HCT116 (cell line): ENCODE data around the gene TLE4.

Experiments
- CTCF ChIP-seq, 3 experiments: fragments of 200-600 bp in 1 of 3; sonication (generic) in 1 of 3; IDR thresholded peaks in 2 of 3; conservative IDR thresholded peaks in 1 of 3; 2 replicates each; pipeline ENCODE4 v1.5.1; 2012 to 2017; ENCODE audit warnings: low read depth in 2 of 3, low read length in 2 of 3, antibody characterized with exemption in 1 of 3, borderline replicate concordance in 1 of 3, control low read depth in 1 of 3, mild to moderate bottlenecking in 1 of 3, mixed read lengths in 1 of 3, mixed run types in 1 of 3, moderate library complexity in 1 of 3; ENCODE audit not compliant: insufficient read depth in 1 of 3
- EZH2 ChIP-seq: fragments of 200-600 bp; sonication (generic); IDR thresholded peaks from 2 replicates; pipeline ENCODE4 v1.6.1; 2017; ENCODE audit warnings: antibody characterized with exemption, mixed run types
- JUND ChIP-seq: IDR thresholded peaks from 2 replicates; pipeline ENCODE4 v1.6.1; 2012
- POLR2A ChIP-seq: IDR thresholded peaks from 2 replicates; pipeline ENCODE4 v1.7.0; 2011; ENCODE audit warnings: borderline replicate concordance; ENCODE audit not compliant: insufficient read depth, insufficient read length; ENCODE audit errors: extremely low read depth
- POLR2AphosphoS5 ChIP-seq: IDR thresholded peaks from 2 replicates; pipeline ENCODE4 v1.6.1; 2011; ENCODE audit warnings: mild to moderate bottlenecking, low read depth, low read length, moderate library complexity
- SIN3A ChIP-seq: IDR thresholded peaks from 2 replicates; pipeline ENCODE4 v1.6.1; 2012; ENCODE audit warnings: low read depth
- SRF ChIP-seq: IDR thresholded peaks from 2 replicates; pipeline ENCODE4 v1.6.1; 2012; ENCODE audit warnings: low read depth
- TCF7L2 ChIP-seq: IDR thresholded peaks from 2 replicates; pipeline ENCODE4 v1.7.0; 2011; ENCODE audit warnings: borderline replicate concordance, inconsistent platforms; ENCODE audit not compliant: insufficient read depth, insufficient read length; ENCODE audit errors: extremely low read depth
- TF ChIP-seq, protein P1 (sequence below): IDR thresholded peaks from 2 replicates; pipeline ENCODE4 v1.6.1; 2012; ENCODE audit warnings: low read depth

DNA sequence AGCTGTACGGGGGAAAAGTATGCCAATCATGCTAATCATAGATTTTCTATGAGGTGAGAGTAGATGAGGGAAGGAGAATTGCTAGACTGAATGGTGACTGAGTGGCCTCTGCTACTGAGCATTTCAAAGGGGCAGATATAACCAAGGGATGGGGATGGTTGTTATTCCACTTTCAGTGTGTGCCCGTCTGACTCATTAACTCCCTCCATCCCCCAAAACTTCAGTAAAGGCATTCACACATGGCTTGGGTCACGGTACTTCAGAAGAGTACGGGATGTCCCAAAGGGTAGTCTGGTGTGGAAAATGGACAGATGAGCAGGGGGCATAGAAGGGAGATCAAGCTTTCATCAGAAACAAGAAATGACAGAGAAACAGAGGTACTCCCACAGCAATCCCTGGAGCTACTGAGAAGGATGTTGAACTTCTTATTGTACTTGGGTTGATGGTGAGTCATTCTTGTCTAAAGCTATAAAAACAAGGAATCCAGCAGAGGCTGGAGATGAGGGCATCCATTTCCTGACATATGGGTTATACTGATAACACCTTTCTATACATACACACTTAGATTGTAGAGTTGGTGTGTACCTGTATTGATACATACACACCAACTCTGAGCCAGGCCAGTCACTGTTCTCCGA is 8.9 kb upstream of the TLE4 start:
- no peak for TF ChIP-seq CTCF (IDR thresholded peaks at IDR 0.05 in 2 of 3, conservative IDR thresholded peaks at IDR 0.05 in 1 of 3; ENCODE audit: borderline replicate concordance in 1 of 3, insufficient read depth in 1 of 3, low read depth in 2 of 3, low read length in 2 of 3)
- no peak for TF ChIP-seq POLR2AphosphoS5
- TF ChIP-seq JUND, result no peak
- no peak for TF ChIP-seq SIN3A
- TF ChIP-seq, protein P1, sequence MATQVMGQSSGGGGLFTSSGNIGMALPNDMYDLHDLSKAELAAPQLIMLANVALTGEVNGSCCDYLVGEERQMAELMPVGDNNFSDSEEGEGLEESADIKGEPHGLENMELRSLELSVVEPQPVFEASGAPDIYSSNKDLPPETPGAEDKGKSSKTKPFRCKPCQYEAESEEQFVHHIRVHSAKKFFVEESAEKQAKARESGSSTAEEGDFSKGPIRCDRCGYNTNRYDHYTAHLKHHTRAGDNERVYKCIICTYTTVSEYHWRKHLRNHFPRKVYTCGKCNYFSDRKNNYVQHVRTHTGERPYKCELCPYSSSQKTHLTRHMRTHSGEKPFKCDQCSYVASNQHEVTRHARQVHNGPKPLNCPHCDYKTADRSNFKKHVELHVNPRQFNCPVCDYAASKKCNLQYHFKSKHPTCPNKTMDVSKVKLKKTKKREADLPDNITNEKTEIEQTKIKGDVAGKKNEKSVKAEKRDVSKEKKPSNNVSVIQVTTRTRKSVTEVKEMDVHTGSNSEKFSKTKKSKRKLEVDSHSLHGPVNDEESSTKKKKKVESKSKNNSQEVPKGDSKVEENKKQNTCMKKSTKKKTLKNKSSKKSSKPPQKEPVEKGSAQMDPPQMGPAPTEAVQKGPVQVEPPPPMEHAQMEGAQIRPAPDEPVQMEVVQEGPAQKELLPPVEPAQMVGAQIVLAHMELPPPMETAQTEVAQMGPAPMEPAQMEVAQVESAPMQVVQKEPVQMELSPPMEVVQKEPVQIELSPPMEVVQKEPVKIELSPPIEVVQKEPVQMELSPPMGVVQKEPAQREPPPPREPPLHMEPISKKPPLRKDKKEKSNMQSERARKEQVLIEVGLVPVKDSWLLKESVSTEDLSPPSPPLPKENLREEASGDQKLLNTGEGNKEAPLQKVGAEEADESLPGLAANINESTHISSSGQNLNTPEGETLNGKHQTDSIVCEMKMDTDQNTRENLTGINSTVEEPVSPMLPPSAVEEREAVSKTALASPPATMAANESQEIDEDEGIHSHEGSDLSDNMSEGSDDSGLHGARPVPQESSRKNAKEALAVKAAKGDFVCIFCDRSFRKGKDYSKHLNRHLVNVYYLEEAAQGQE, result no peak
- no peak for TF ChIP-seq SRF
- no peak for TF ChIP-seq TCF7L2
- TF ChIP-seq EZH2, result no peak
- no peak for TF ChIP-seq POLR2A
